H1 (cell line): ENCODE data around the gene NEDD4. TPM values are rescaled to one million over a fixed set of nuclear protein-coding genes. Genes with fewer than 3 reads are reported as not detected.

Experiments used
- CTCF ChIA-PET: fragments of 300-600 bp; sonication (Branson Sonifier 250); formaldehyde crosslinking; loops from one replicate; lab custom pipeline; 2021; ENCODE audit not compliant: partially characterized antibody; lab: Charles Lee
- POLR2A ChIA-PET: fragments of 300-600 bp; sonication (Branson Sonifier 250); formaldehyde crosslinking; loops from one replicate; lab custom pipeline; 2021; ENCODE audit warnings: inconsistent platforms; ENCODE audit not compliant: partially characterized antibody; lab: Charles Lee
- DNase-seq, 2 experiments: peaks; one replicate each; pipeline versions ENCODE4 v3.0.0 to v3.0.0-alpha.2; 2010 to 2022; ENCODE audit warnings: low spot score in 2 of 2, low read depth in 1 of 2, mixed read lengths in 1 of 2
- FAIRE-seq: peaks from 2 replicates; lab custom pipeline; 2011; peaks lifted over from hg19 to GRCh38; lab: Jason Lieb, UNC
- H2AFZ ChIP-seq: 2 replicates; pipeline ENCODE4 v1.8.1; 2012; ENCODE audit warnings: low read length, inconsistent platforms
- H2AK5ac ChIP-seq: 2 replicates; pipeline ENCODE4 v1.6.1; 2013; ENCODE audit warnings: low read depth, low read length
- H2BK120ac ChIP-seq: replicated peaks from 2 replicates; pipeline ENCODE3; 2013; ENCODE audit warnings: low read depth, low read length, inconsistent platforms
- H2BK12ac ChIP-seq: 2 replicates; pipeline ENCODE4 v1.6.1; 2013; ENCODE audit warnings: low read depth, low read length
- H2BK15ac ChIP-seq: 2 replicates; pipeline ENCODE4 v1.6.1; 2013; ENCODE audit warnings: low read length
- H2BK20ac ChIP-seq: 2 replicates; pipeline ENCODE4 v1.6.1; 2013; ENCODE audit warnings: low read length
- H2BK5ac ChIP-seq: 2 replicates; pipeline ENCODE4 v1.6.1; 2013; ENCODE audit warnings: low read depth, low read length
- H3K14ac ChIP-seq: 2 replicates; pipeline ENCODE4 v1.6.1; 2013; ENCODE audit warnings: inconsistent platforms; ENCODE audit not compliant: insufficient read length
- H3K18ac ChIP-seq: 2 replicates; pipeline ENCODE4 v1.6.1; 2013; ENCODE audit warnings: low read length; ENCODE audit errors: extremely low read depth
- H3K23ac ChIP-seq: 2 replicates; pipeline ENCODE4 v1.6.1; 2013; ENCODE audit warnings: inconsistent platforms; ENCODE audit not compliant: insufficient read length
- H3K23me2 ChIP-seq: 2 replicates; pipeline ENCODE4 v1.6.1; 2013; ENCODE audit warnings: low read depth, low read length
- H3K27ac ChIP-seq: 2 replicates; pipeline ENCODE4 v1.6.1; 2011; ENCODE audit warnings: low read depth, low read length, inconsistent platforms
- H3K27me3 ChIP-seq, 4 experiments: replicated peaks in 1 of 4; 1 replicate in 1 of 4; 2 replicates in 3 of 4; pipeline versions ENCODE4 v1.6.1 to v1.8.1; 2011 to 2013; ENCODE audit warnings: low read length in 3 of 4, mild to moderate bottlenecking in 3 of 4, inconsistent platforms in 2 of 4, mixed read lengths in 2 of 4, moderate library complexity in 1 of 4; ENCODE audit not compliant: control insufficient read depth in 3 of 4, insufficient read depth in 3 of 4; ENCODE audit errors: extremely low read depth in 1 of 4
- H3K36me3 ChIP-seq, 4 experiments: 2 replicates each; pipeline versions ENCODE4 v1.6.1 to v1.8.1; 2011 to 2013; ENCODE audit warnings: mild to moderate bottlenecking in 4 of 4, low read length in 3 of 4, moderate library complexity in 2 of 4, control low read depth in 1 of 4, inconsistent platforms in 1 of 4; ENCODE audit not compliant: insufficient read depth in 4 of 4, control insufficient read depth in 2 of 4
- H3K4ac ChIP-seq: replicated peaks from 2 replicates; pipeline ENCODE3; 2013; ENCODE audit warnings: low read length, low read depth, mixed read lengths, inconsistent platforms; ENCODE audit not compliant: insufficient read length
- H3K4me1 ChIP-seq, 4 experiments: replicated peaks in 1 of 4; 1 replicate in 1 of 4; 2 replicates in 3 of 4; pipeline versions ENCODE4 v1.6.1 to v1.8.1; 2011 to 2013; ENCODE audit warnings: low read length in 3 of 4, inconsistent platforms in 2 of 4, mixed read lengths in 1 of 4; ENCODE audit not compliant: insufficient read depth in 4 of 4, control insufficient read depth in 3 of 4
- H3K4me2 ChIP-seq, 2 experiments: 2 replicates each; pipeline versions ENCODE4 v1.6.1 to v1.8.1; 2011 to 2013; ENCODE audit warnings: low read depth in 2 of 2, low read length in 2 of 2, control low read depth in 1 of 2, inconsistent platforms in 1 of 2, mild to moderate bottlenecking in 1 of 2; ENCODE audit not compliant: insufficient read depth in 1 of 2
- H3K4me3 ChIP-seq, 4 experiments: fragments of 200-600, 300-600 bp in 1 of 4; sonication (generic), shearing (Covaris generic), sonication (Bioruptor Twin) in 1 of 4; 2 replicates each; pipeline versions ENCODE4 v1.5.1 to v1.8.1; 2011 to 2016; ENCODE audit warnings: low read length in 4 of 4, low read depth in 3 of 4, control low read depth in 2 of 4, inconsistent platforms in 2 of 4, mild to moderate bottlenecking in 2 of 4, mixed read lengths in 1 of 4, moderate library complexity in 1 of 4; ENCODE audit not compliant: insufficient read depth in 2 of 4; ENCODE audit errors: extremely low read depth in 1 of 4
- H3K56ac ChIP-seq: replicated peaks from 2 replicates; pipeline ENCODE3; 2013; ENCODE audit warnings: low read depth, mild to moderate bottlenecking, mixed read lengths, low read length, inconsistent platforms; ENCODE audit not compliant: insufficient read length
- H3K79me1 ChIP-seq: 2 replicates; pipeline ENCODE4 v1.6.1; 2013; ENCODE audit warnings: low read depth, low read length, control low read depth
- H3K79me2 ChIP-seq, 2 experiments: 2 replicates each; pipeline versions ENCODE4 v1.6.1 to v1.8.1; 2012 to 2013; ENCODE audit warnings: low read length in 2 of 2, mild to moderate bottlenecking in 2 of 2, inconsistent platforms in 1 of 2; ENCODE audit not compliant: insufficient read depth in 2 of 2, control insufficient read depth in 1 of 2
- H3K9ac ChIP-seq, 4 experiments: replicated peaks in 1 of 4; 1 replicate in 1 of 4; 2 replicates in 3 of 4; pipeline versions ENCODE4 v1.6.1 to v1.8.1; 2011 to 2013; ENCODE audit warnings: low read depth in 3 of 4, low read length in 3 of 4, control low read depth in 2 of 4, mild to moderate bottlenecking in 2 of 4, moderate library complexity in 2 of 4, inconsistent platforms in 1 of 4; ENCODE audit errors: extremely low read depth in 1 of 4
- H3K9me3 ChIP-seq, 2 experiments: 2 replicates each; pipeline versions ENCODE4 v1.6.1 to v1.8.1; 2012 to 2013; ENCODE audit warnings: mild to moderate bottlenecking in 2 of 2, moderate library complexity in 2 of 2, control low read depth in 1 of 2, inconsistent platforms in 1 of 2, low read depth in 1 of 2, low read length in 1 of 2, mixed read lengths in 1 of 2; ENCODE audit not compliant: insufficient read depth in 2 of 2
- H4K20me1 ChIP-seq, 2 experiments: replicated peaks in 1 of 2; 2 replicates each; pipeline versions ENCODE3 to v1.8.1; 2011 to 2013; ENCODE audit warnings: inconsistent platforms in 2 of 2, low read length in 2 of 2, mild to moderate bottlenecking in 1 of 2; ENCODE audit not compliant: insufficient read depth in 2 of 2, control insufficient read depth in 1 of 2
- H4K5ac ChIP-seq: 2 replicates; pipeline ENCODE4 v1.6.1; 2013; ENCODE audit warnings: low read length, low read depth, mixed read lengths, inconsistent platforms; ENCODE audit not compliant: insufficient read length
- H4K8ac ChIP-seq: 2 replicates; pipeline ENCODE4 v1.8.0; 2013; ENCODE audit warnings: mild to moderate bottlenecking, moderate library complexity, low read length, inconsistent platforms; ENCODE audit not compliant: insufficient read depth; ENCODE audit errors: extremely low read depth
- H4K91ac ChIP-seq: replicated peaks from 2 replicates; pipeline ENCODE3; 2013; ENCODE audit warnings: low read length, mixed read lengths, inconsistent platforms; ENCODE audit not compliant: insufficient read length
- EGR1 ChIP-seq: IDR thresholded peaks from 2 replicates; pipeline ENCODE4 v1.6.1; 2011; ENCODE audit warnings: low read depth, low read length, borderline replicate concordance
- MAFK ChIP-seq: IDR thresholded peaks from 2 replicates; pipeline ENCODE4 v1.6.1; 2012; ENCODE audit warnings: low read depth, mild to moderate bottlenecking, improper control_type of control experiment, low read length
- RAD21 ChIP-seq, 2 experiments: IDR thresholded peaks in 1 of 2; conservative IDR thresholded peaks in 1 of 2; 2 replicates each; pipeline ENCODE4 v1.6.1; 2011; ENCODE audit warnings: low read depth in 2 of 2, low read length in 2 of 2, improper control_type of control experiment in 1 of 2, inconsistent platforms in 1 of 2, mild to moderate bottlenecking in 1 of 2, moderate library complexity in 1 of 2
- TBP ChIP-seq: IDR thresholded peaks from 2 replicates; pipeline ENCODE4 v1.6.1; 2011; ENCODE audit warnings: low read depth, low read length, improper control_type of control experiment
- WGBS, 2 experiments: shearing (Covaris generic) in 1 of 2; methylation state at CpG; one replicate each; pipeline versions ENCODE4 v1.1.6 to v1.1.7; 2013 to 2015; ENCODE audit warnings: low lambda C conversion rate in 2 of 2, mixed read lengths in 2 of 2, inconsistent platforms in 1 of 2, low coverage in 1 of 2, missing lambda C conversion rate in 1 of 2; ENCODE audit not compliant: insufficient replicate concordance in 2 of 2, insufficient coverage in 1 of 2, insufficient read length in 1 of 2; ENCODE audit errors: extremely low coverage in 1 of 2, missing lambda C conversion rate in 1 of 2; 5-methylcytosine and 5-hydroxymethylcytosine counted together
- polyA plus RNA-seq, 7 experiments: library from polyadenylated mRNA; depleted of rRNA in 3 of 7; stranded (reverse) in 5 of 7; unstranded in 2 of 7; fragments of >200 nt in 5 of 7; fragments of 200-250 nt in 2 of 7; gene quantifications; 1 replicate in 5 of 7; 2 replicates in 1 of 7; 4 replicates in 1 of 7; pipeline versions ENCODE4 v1.2.1 to v1.2.3, GENCODE V29; 2011 to 2013; ENCODE audit warnings: missing spikeins in 2 of 7, mixed read lengths in 2 of 7
- total RNA-seq: library from RNA; stranded (reverse); fragmentation: NEBNext Ultra II Directional; extraction: Animal tissue kit (Norgen Biotek cat#: 25700); gene quantifications from 2 replicates; pipeline ENCODE4 v1.2.1, GENCODE V29; 2021
- TF ChIP-seq, protein P1 (sequence below), 3 experiments: IDR thresholded peaks; 1 replicate in 2 of 3; 2 replicates in 1 of 3; pipeline versions ENCODE4 v1.5.1 to v1.6.1; 2011; ENCODE audit warnings: low read length in 3 of 3, mild to moderate bottlenecking in 3 of 3, inconsistent platforms in 2 of 3, low read depth in 1 of 3, moderate library complexity in 1 of 3; ENCODE audit not compliant: insufficient read depth in 1 of 3; ENCODE audit errors: control extremely low read depth in 1 of 3

The NEDD4 gene
- total and polyA plus RNA-seq, 2 of the 8 experiments (the other 6 are each of a cell fraction or from before 2014, with no cell fraction given) = 0.95 to 3.9 TPM

DNA sequence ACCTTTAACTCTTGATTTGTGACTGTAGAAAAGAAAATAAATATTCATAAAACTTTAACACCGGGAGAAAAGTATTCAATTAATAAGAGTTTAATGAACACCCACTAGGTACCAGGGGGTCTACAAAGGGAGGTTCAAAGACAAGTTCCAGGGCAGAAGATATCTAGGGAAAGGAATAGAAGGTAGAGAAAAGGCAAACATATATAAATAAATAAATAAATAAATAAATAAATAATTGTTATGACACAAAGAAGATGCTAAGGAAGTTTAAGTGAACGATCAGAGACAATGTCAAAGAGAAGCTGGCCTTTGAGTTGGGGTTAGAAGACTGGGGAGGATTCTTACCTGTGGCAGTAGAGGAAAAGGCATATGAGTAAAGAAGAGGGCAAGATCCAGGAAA lies 123.8 kb downstream of the NEDD4 start:
- H2BK12ac ChIP-seq = no peak overlapping the region
- no peak overlapping the region for H2AK5ac ChIP-seq
- no peak overlapping the region for H2BK20ac ChIP-seq
- no peak overlapping the region for H3K18ac ChIP-seq
- no peaks in the 10 kb centered on the region for H3K9me3 ChIP-seq
- H3K4me1 ChIP-seq = no peaks in the 10 kb centered on the region
- no peak overlapping the region for H4K5ac ChIP-seq
- H3K79me2 ChIP-seq = no peaks in the 10 kb centered on the region
- H3K56ac ChIP-seq = no peak overlapping the region
- TF ChIP-seq EGR1 (no peak), RAD21 (IDR thresholded peaks at IDR 0.05 in 1 of 2, conservative IDR thresholded peaks at IDR 0.05 in 1 of 2; ENCODE audit: low read depth in 2 of 2, low read length in 2 of 2) (no peak), TBP (no peak), MAFK (no peak)
- TF ChIP-seq, protein P1, sequence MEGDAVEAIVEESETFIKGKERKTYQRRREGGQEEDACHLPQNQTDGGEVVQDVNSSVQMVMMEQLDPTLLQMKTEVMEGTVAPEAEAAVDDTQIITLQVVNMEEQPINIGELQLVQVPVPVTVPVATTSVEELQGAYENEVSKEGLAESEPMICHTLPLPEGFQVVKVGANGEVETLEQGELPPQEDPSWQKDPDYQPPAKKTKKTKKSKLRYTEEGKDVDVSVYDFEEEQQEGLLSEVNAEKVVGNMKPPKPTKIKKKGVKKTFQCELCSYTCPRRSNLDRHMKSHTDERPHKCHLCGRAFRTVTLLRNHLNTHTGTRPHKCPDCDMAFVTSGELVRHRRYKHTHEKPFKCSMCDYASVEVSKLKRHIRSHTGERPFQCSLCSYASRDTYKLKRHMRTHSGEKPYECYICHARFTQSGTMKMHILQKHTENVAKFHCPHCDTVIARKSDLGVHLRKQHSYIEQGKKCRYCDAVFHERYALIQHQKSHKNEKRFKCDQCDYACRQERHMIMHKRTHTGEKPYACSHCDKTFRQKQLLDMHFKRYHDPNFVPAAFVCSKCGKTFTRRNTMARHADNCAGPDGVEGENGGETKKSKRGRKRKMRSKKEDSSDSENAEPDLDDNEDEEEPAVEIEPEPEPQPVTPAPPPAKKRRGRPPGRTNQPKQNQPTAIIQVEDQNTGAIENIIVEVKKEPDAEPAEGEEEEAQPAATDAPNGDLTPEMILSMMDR (IDR thresholded peaks at IDR 0.05; ENCODE audit: control extremely low read depth in 1 of 3, insufficient read depth in 1 of 3, low read depth in 1 of 3, low read length in 3 of 3) = no peak
- H4K8ac ChIP-seq = no peak overlapping the region
- H2BK15ac ChIP-seq = no peak overlapping the region
- H4K20me1 ChIP-seq = no peaks in the 10 kb centered on the region
- H4K91ac ChIP-seq = no peak overlapping the region
- no peak overlapping the region for H3K23ac ChIP-seq
- no peaks in the 10 kb centered on the region for H3K23me2 ChIP-seq
- H3K9ac ChIP-seq = no peak overlapping the region
- no peaks in the 10 kb centered on the region for H3K79me1 ChIP-seq
- no peak overlapping the region for H3K27ac ChIP-seq
- no peak overlapping the region for H2AFZ ChIP-seq
- 86% methylated on average over 2 of the region's 2 CpGs; no CpG with 5 or more reads in 1 of the 2 experiments for WGBS, 2 experiments
- H3K27me3 ChIP-seq = no peaks in the 10 kb centered on the region
- no peak overlapping the region for H3K4me3 ChIP-seq
- POLR2A ChIA-PET = no interaction called here
- CTCF ChIA-PET = interaction anchor here (1.5 kb wide), 1 partner anchor 228 kb away, joined by 3 read pairs; no protein-coding TSS in a partner anchor
- DNase-seq = no peak
- H3K36me3 ChIP-seq = no peaks in the 10 kb centered on the region
- no peak for FAIRE-seq
- no peak overlapping the region for H3K14ac ChIP-seq
- H3K4me2 ChIP-seq = no peak overlapping the region
- no peak overlapping the region for H2BK5ac ChIP-seq
- no peak overlapping the region for H2BK120ac ChIP-seq
- H3K4ac ChIP-seq = no peak overlapping the region
